ENCODE results near the gene CFAP100. TPM values are rescaled to one million over a fixed set of nuclear protein-coding genes. Genes with fewer than 3 reads are reported as not detected.

Gene CFAP100
- total and polyA plus RNA-seq, 9 of the 15 experiments (the other 6 are each of a cell fraction or from before 2014, with no cell fraction given): not detected

- TF ChIP-seq BHLHE40 (IDR thresholded peaks at IDR 0.05; ENCODE audit: low read length): peak; percentile 80
- peak; percentile 56 for TF ChIP-seq NR2C1 (IDR thresholded peaks at IDR 0.05)
- TF ChIP-seq NR2C1 (tag; IDR thresholded peaks at IDR 0.05): peak; percentile 69
Observed at GRCh38 chr3:126476166-126477060, 81.7 kb downstream of the CFAP100 start (continued).

DNA sequence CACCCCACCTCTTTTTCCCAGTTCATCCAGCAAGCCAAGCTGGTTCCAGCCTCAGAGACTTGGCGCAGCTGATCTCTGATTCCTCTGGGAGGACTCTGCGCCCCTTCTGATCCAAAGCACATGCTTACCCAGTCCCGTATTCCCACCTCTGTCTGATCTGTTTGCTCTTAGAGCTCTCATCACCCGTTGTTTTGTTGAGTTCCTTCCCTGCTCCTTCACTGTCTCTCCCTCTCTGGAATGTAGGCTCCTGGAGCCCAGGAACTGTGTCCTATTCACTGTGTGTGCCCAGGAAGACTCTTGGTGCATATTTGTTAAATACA is 82.3 kb downstream of the CFAP100 start:
- WGBS (ENCODE audit: insufficient coverage, low coverage, missing lambda C conversion rate): 96% methylated on average over 3 of the region's 4 CpGs
- no peak overlapping the region for H3K4me3 ChIP-seq
- intact Hi-C loops (cut with micrococcal nuclease): loop anchor here (2.0 kb wide), 1 partner anchor 64 kb away; no protein-coding TSS in a partner anchor
- DNase-seq (ENCODE audit: extremely low read depth in 1 of 4, low spot score in 3 of 4): peak in 1 of 4 experiments; percentile 19
- no TSS peak for BruUV-seq (replicated peaks)
- ATAC-seq: no peak
- in situ Hi-C loops (cut with MboI): no loop called here
- peaks cover 2% of the 10 kb centered on the region; the same call in 1 of the 3 replicates for H3K36me3 ChIP-seq (ENCODE audit: control insufficient read depth, insufficient read depth, low read length)
- no peak overlapping the region for H3K4me2 ChIP-seq (ENCODE audit: insufficient read depth, low read length)
- TF ChIP-seq ETS2 (tag; IDR thresholded peaks at IDR 0.05; ENCODE audit: borderline replicate concordance, poor library complexity, severe bottlenecking): no peak
- TF ChIP-seq ZNF740 (CRISPR knock-in tag; IDR thresholded peaks at IDR 0.05): no peak
- TF ChIP-seq ZNF740 (tag; IDR thresholded peaks at IDR 0.05): peak in 1 of 2 experiments; percentile 55; a peak in 1 of 4 replicates
- H3K9ac ChIP-seq (ENCODE audit: insufficient read depth in 1 of 2, low read depth in 2 of 2, low read length in 2 of 2): no peak overlapping the region
- peaks cover 29% of the 10 kb centered on the region for H3K79me2 ChIP-seq (ENCODE audit: control insufficient read depth, insufficient read depth, low read length)
- peaks cover 8% of the 10 kb centered on the region for H4K20me1 ChIP-seq (replicated peaks; ENCODE audit: control insufficient read depth, insufficient read depth, low read length)
- peaks cover 0 to 4% of the 10 kb centered on the region in 2 experiments; a peak in 1 of 5 replicates for H3K27me3 ChIP-seq (ENCODE audit: control insufficient read depth in 2 of 2, insufficient read depth in 2 of 2, low read length in 2 of 2)
- CTCF ChIA-PET (ENCODE audit: low intra/inter-chr PET ratio): no interaction called here
- FAIRE-seq: no peak
- no peak overlapping the region for H2AFZ ChIP-seq (ENCODE audit: low read depth, low read length)
- H3K27ac ChIP-seq (ENCODE audit: extremely low read depth, low read depth, low read length): no peak overlapping the region
- POLR2A ChIA-PET: no interaction called here
- no peaks in the 10 kb centered on the region for H3K9me1 ChIP-seq (ENCODE audit: control insufficient read depth, insufficient read depth, low read length)
- peaks cover 24% of the 10 kb centered on the region in 2 experiments; a peak in 4 of 5 replicates for H3K4me1 ChIP-seq (replicated peaks in 1 of 2; ENCODE audit: control insufficient read depth in 2 of 2, insufficient read depth in 2 of 2, low read length in 2 of 2)
- no peaks in the 10 kb centered on the region for H3K9me3 ChIP-seq (replicated peaks; ENCODE audit: control insufficient read depth, insufficient read depth, low read depth, low read length)

All from K562 (cell line).